Activated CD4-positive, alpha-beta T cell treated with anti-CD3 and anti-CD28 coated beads, Interleukin-2, amount 10 ng/mL, durations not matched to agents 7 days and 5 days (primary cell): ENCODE data around the gene ASTN2. TPM values are rescaled to one million over a fixed set of nuclear protein-coding genes. Genes with fewer than 3 reads are reported as not detected.

Source experiments
- CTCF ChIA-PET: fragments of 350-600 bp; sonication (Branson Sonifier 250); formaldehyde crosslinking; loops from one replicate; lab custom pipeline; 2021; ENCODE audit warnings: antibody characterized with exemption; lab: Charles Lee
- POLR2A ChIA-PET: fragments of 350-600 bp; sonication (Branson Sonifier 250); formaldehyde crosslinking; loops from one replicate; lab custom pipeline; 2021; ENCODE audit warnings: antibody characterized with exemption; lab: Charles Lee
- DNase-seq: peaks from one replicate; pipeline ENCODE4 v3.0.0-alpha.2; 2020
- H3K27ac Mint-ChIP-seq: one replicate; pipeline ENCODE4 v1.8.0; 2021; ENCODE audit warnings: mild to moderate bottlenecking, moderate library complexity, mixed read lengths
- H3K27me3 Mint-ChIP-seq: one replicate; pipeline ENCODE4 v1.8.0; 2021; ENCODE audit warnings: mixed read lengths
- H3K36me3 Mint-ChIP-seq: one replicate; pipeline ENCODE4 v1.8.0; 2021; ENCODE audit warnings: low read depth, mixed read lengths
- H3K4me1 Mint-ChIP-seq: one replicate; pipeline ENCODE4 v1.8.0; 2021; ENCODE audit warnings: mixed read lengths
- H3K4me3 Mint-ChIP-seq: one replicate; pipeline ENCODE4 v1.8.0; 2021; ENCODE audit warnings: mild to moderate bottlenecking, moderate library complexity, mixed read lengths
- H3K9me3 Mint-ChIP-seq: one replicate; pipeline ENCODE4 v1.8.0; 2021; ENCODE audit warnings: mixed read lengths
- total RNA-seq, 2 experiments: library from RNA; stranded (reverse); gene quantifications; one replicate each; pipeline ENCODE4 v1.2.3, GENCODE V29; 2021

Gene ASTN2
- total RNA-seq, 2 experiments from 2014 or later: 3.2 to 4.1 TPM

- no peak overlapping the region for H3K27ac Mint-ChIP-seq
- ChIA-PET CTCF (interaction anchor here (0.7 kb wide), 1 partner anchor 99 kb away, joined by 3 read pairs; no protein-coding TSS in a partner anchor), POLR2A (interaction anchor here (0.6 kb wide), 1 partner anchor 11 kb away, joined by 4 read pairs; no protein-coding TSS in a partner anchor)
Observed at GRCh38 chr9:116451500-116452115, 963.2 kb downstream of the ASTN2 start.

GRCh38 chr9:116450378-116451139, 964.3 kb downstream of the ASTN2 start:
- Mint-ChIP-seq H3K27me3 (no peaks in the 10 kb centered on the region), H3K4me1 (no peaks in the 10 kb centered on the region), H3K27ac (no peak overlapping the region), H3K4me3 (no peak overlapping the region), H3K9me3 (no peaks in the 10 kb centered on the region), H3K36me3 (no peaks in the 10 kb centered on the region)
- POLR2A ChIA-PET: no interaction called here
- CTCF ChIA-PET: no interaction called here
- DNase-seq: no peak

More at GRCh38 chr9:116451500-116452115, 963.2 kb downstream of the ASTN2 start:
- Mint-ChIP-seq H3K4me1 (no peaks in the 10 kb centered on the region), H3K36me3 (no peaks in the 10 kb centered on the region), H3K4me3 (no peak overlapping the region), H3K27me3 (no peaks in the 10 kb centered on the region), H3K9me3 (peaks cover 2% of the 10 kb centered on the region)
- no peak for DNase-seq

- Mint-ChIP-seq H3K9me3 (no peaks in the 10 kb centered on the region), H3K36me3 (no peaks in the 10 kb centered on the region), H3K4me1 (no peaks in the 10 kb centered on the region), H3K4me3 (no peak overlapping the region), H3K27ac (no peak overlapping the region), H3K27me3 (no peaks in the 10 kb centered on the region)
- DNase-seq: no peak
- ChIA-PET CTCF (no interaction called here), POLR2A (no interaction called here)
Observed at GRCh38 chr9:116449949-116450348, 964.9 kb downstream of the ASTN2 start.

- no peak overlapping the region for H3K27ac Mint-ChIP-seq
- H3K4me3 Mint-ChIP-seq: no peak overlapping the region
- CTCF ChIA-PET: no interaction called here
- POLR2A ChIA-PET: no interaction called here
- DNase-seq: no peak
- no peaks in the 10 kb centered on the region for H3K27me3 Mint-ChIP-seq
- H3K9me3 Mint-ChIP-seq: no peaks in the 10 kb centered on the region
- no peaks in the 10 kb centered on the region for H3K4me1 Mint-ChIP-seq
- no peaks in the 10 kb centered on the region for H3K36me3 Mint-ChIP-seq
Observed at GRCh38 chr9:116448431-116448830, 966.4 kb downstream of the ASTN2 start.

- Mint-ChIP-seq H3K9me3 (no peaks in the 10 kb centered on the region), H3K4me1 (no peaks in the 10 kb centered on the region), H3K27me3 (no peaks in the 10 kb centered on the region), H3K36me3 (no peaks in the 10 kb centered on the region), H3K4me3 (no peak overlapping the region), H3K27ac (no peak overlapping the region)
- no peak for DNase-seq
- POLR2A ChIA-PET: no interaction called here
- CTCF ChIA-PET: no interaction called here
Observed at GRCh38 chr9:116447934-116448333, 966.9 kb downstream of the ASTN2 start.

GRCh38 chr9:116442528-116442927, 972.3 kb downstream of the ASTN2 start:
- ChIA-PET POLR2A (no interaction called here), CTCF (no interaction called here)
- no peak overlapping the region for H3K4me3 Mint-ChIP-seq
- H3K36me3 Mint-ChIP-seq: peaks cover 2% of the 10 kb centered on the region
- no peaks in the 10 kb centered on the region for H3K9me3 Mint-ChIP-seq
- H3K27me3 Mint-ChIP-seq: no peaks in the 10 kb centered on the region
- DNase-seq: no peak
- no peak overlapping the region for H3K27ac Mint-ChIP-seq
- H3K4me1 Mint-ChIP-seq: no peaks in the 10 kb centered on the region

- Mint-ChIP-seq H3K4me3 (no peak overlapping the region), H3K27me3 (no peaks in the 10 kb centered on the region), H3K4me1 (no peaks in the 10 kb centered on the region), H3K27ac (no peak overlapping the region), H3K36me3 (peaks cover 2% of the 10 kb centered on the region), H3K9me3 (peaks cover 3% of the 10 kb centered on the region)
- CTCF ChIA-PET: interaction anchor here (0.6 kb wide), 1 partner anchor 26 kb away, joined by 3 read pairs; no protein-coding TSS in a partner anchor
- no peak for DNase-seq
- POLR2A ChIA-PET: no interaction called here
Observed at GRCh38 chr9:116437411-116438370, 977.2 kb downstream of the ASTN2 start.

GRCh38 chr9:116436121-116436520, 978.7 kb downstream of the ASTN2 start:
- Mint-ChIP-seq H3K4me1 (no peaks in the 10 kb centered on the region), H3K9me3 (peaks cover 3% of the 10 kb centered on the region), H3K27ac (no peak overlapping the region), H3K27me3 (no peaks in the 10 kb centered on the region), H3K4me3 (no peak overlapping the region), H3K36me3 (no peaks in the 10 kb centered on the region)
- ChIA-PET POLR2A (no interaction called here), CTCF (no interaction called here)
- no peak for DNase-seq

- Mint-ChIP-seq H3K4me3 (no peak overlapping the region), H3K36me3 (no peaks in the 10 kb centered on the region), H3K4me1 (no peaks in the 10 kb centered on the region), H3K27me3 (no peaks in the 10 kb centered on the region), H3K27ac (no peak overlapping the region), H3K9me3 (peaks cover 3% of the 10 kb centered on the region)
- no peak for DNase-seq
- ChIA-PET CTCF (no interaction called here), POLR2A (no interaction called here)
Observed at GRCh38 chr9:116435706-116436105, 979.2 kb downstream of the ASTN2 start.

GRCh38 chr9:116434314-116434713, 980.5 kb downstream of the ASTN2 start:
- Mint-ChIP-seq H3K4me3 (no peak overlapping the region), H3K36me3 (no peaks in the 10 kb centered on the region), H3K27ac (no peak overlapping the region), H3K9me3 (peaks cover 3% of the 10 kb centered on the region), H3K4me1 (no peaks in the 10 kb centered on the region), H3K27me3 (no peaks in the 10 kb centered on the region)
- CTCF ChIA-PET: no interaction called here
- POLR2A ChIA-PET: no interaction called here
- no peak for DNase-seq

- ChIA-PET CTCF (no interaction called here), POLR2A (no interaction called here)
- no peaks in the 10 kb centered on the region for H3K4me1 Mint-ChIP-seq
- no peaks in the 10 kb centered on the region for H3K36me3 Mint-ChIP-seq
- no peak overlapping the region for H3K27ac Mint-ChIP-seq
- no peak for DNase-seq
- H3K9me3 Mint-ChIP-seq: peaks cover 3% of the 10 kb centered on the region
- no peak overlapping the region for H3K4me3 Mint-ChIP-seq
- no peaks in the 10 kb centered on the region for H3K27me3 Mint-ChIP-seq
Observed at GRCh38 chr9:116432051-116432450, 982.8 kb downstream of the ASTN2 start.

- Mint-ChIP-seq H3K4me3 (no peak overlapping the region), H3K27ac (no peak overlapping the region), H3K27me3 (no peaks in the 10 kb centered on the region), H3K9me3 (no peaks in the 10 kb centered on the region), H3K36me3 (no peaks in the 10 kb centered on the region), H3K4me1 (no peaks in the 10 kb centered on the region)
- POLR2A ChIA-PET: no interaction called here
- CTCF ChIA-PET: no interaction called here
- no peak for DNase-seq
Observed at GRCh38 chr9:116430849-116431248, 984.0 kb downstream of the ASTN2 start.

GRCh38 chr9:116425244-116425643, 989.6 kb downstream of the ASTN2 start:
- POLR2A ChIA-PET: no interaction called here
- Mint-ChIP-seq H3K27ac (no peak overlapping the region), H3K4me3 (no peak overlapping the region), H3K9me3 (no peaks in the 10 kb centered on the region), H3K36me3 (no peaks in the 10 kb centered on the region), H3K27me3 (no peaks in the 10 kb centered on the region), H3K4me1 (no peaks in the 10 kb centered on the region)
- CTCF ChIA-PET: no interaction called here
- DNase-seq: no peak
